Activated CD4-positive, alpha-beta memory T cell treated with anti-CD3 and anti-CD28 coated beads, Interleukin-2, amount 10 ng/mL, durations not matched to agents 7 days and 5 days (primary cell): ENCODE results near the gene VIP. TPM values are rescaled to one million over a fixed set of nuclear protein-coding genes. Genes with fewer than 3 reads are reported as not detected.
"Not testable (repeated sequence)": the region's sequence is repeated elsewhere in the genome, so short reads cannot be mapped to it uniquely, and the experiment has no call there.

Experiments
- CTCF ChIA-PET: fragments of 350-600 bp; sonication (Branson Sonifier 250); formaldehyde crosslinking; loops from one replicate; lab custom pipeline; 2021; ENCODE audit warnings: antibody characterized with exemption, inconsistent platforms; lab: Charles Lee
- POLR2A ChIA-PET: fragments of 350-600 bp; sonication (Branson Sonifier 250); formaldehyde crosslinking; loops from one replicate; lab custom pipeline; 2021; ENCODE audit warnings: antibody characterized with exemption; lab: Charles Lee
- DNase-seq: peaks from one replicate; pipeline ENCODE4 v3.0.0-alpha.2; 2020
- H3K27ac Mint-ChIP-seq: one replicate; pipeline ENCODE4 v1.8.0; 2021; ENCODE audit warnings: mild to moderate bottlenecking, mixed read lengths
- H3K27me3 Mint-ChIP-seq: one replicate; pipeline ENCODE4 v1.8.0; 2021; ENCODE audit warnings: mixed read lengths
- H3K36me3 Mint-ChIP-seq: one replicate; pipeline ENCODE4 v1.8.0; 2021; ENCODE audit warnings: low read depth, mixed read lengths
- H3K4me1 Mint-ChIP-seq: one replicate; pipeline ENCODE4 v1.8.0; 2021; ENCODE audit warnings: mixed read lengths
- H3K4me3 Mint-ChIP-seq: one replicate; pipeline ENCODE4 v1.8.0; 2021; ENCODE audit warnings: mild to moderate bottlenecking, mixed read lengths
- H3K9me3 Mint-ChIP-seq: one replicate; pipeline ENCODE4 v1.8.0; 2021; ENCODE audit warnings: mixed read lengths
- total RNA-seq, 2 experiments: library from RNA; stranded (reverse); gene quantifications; one replicate each; pipeline ENCODE4 v1.2.3, GENCODE V29; 2021

The VIP gene
- not detected for total RNA-seq

DNA sequence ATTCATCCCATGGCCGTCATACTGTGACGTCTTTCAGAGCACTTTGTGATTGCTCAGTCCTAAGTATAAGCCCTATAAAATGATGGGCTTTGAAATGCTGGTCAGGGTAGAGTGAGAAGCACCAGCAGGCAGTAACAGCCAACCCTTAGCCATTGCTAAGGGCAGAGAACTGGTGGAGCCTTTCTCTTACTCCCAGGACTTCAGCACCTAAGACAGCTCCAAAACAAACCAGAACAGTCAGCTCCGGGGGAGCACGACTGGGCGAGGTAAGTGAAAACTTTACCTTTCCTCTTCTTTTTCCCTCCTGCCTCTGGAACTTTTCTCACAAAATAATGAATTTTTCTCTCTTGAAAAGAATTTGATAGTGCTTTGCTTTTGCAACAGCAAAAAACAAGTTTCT, at the start of gene VIP:
VIP (plus strand) TSS at position 104 of the 400 bp plus-strand sequence. CDS start 1,381 bp downstream, outside the sequence.
- Mint-ChIP-seq H3K9me3 (no peaks in the 10 kb centered on the region), H3K4me3 (no peak within 1 kb of the TSS), H3K4me1 (no peaks in the 10 kb centered on the region), H3K36me3 (no peaks in the 10 kb centered on the region), H3K27me3 (no peaks in the 10 kb centered on the region), H3K27ac (no peak within 1 kb of the TSS)
- POLR2A ChIA-PET, result no interaction called here
- CTCF ChIA-PET, result no interaction called here
- no peak for DNase-seq

DNA sequence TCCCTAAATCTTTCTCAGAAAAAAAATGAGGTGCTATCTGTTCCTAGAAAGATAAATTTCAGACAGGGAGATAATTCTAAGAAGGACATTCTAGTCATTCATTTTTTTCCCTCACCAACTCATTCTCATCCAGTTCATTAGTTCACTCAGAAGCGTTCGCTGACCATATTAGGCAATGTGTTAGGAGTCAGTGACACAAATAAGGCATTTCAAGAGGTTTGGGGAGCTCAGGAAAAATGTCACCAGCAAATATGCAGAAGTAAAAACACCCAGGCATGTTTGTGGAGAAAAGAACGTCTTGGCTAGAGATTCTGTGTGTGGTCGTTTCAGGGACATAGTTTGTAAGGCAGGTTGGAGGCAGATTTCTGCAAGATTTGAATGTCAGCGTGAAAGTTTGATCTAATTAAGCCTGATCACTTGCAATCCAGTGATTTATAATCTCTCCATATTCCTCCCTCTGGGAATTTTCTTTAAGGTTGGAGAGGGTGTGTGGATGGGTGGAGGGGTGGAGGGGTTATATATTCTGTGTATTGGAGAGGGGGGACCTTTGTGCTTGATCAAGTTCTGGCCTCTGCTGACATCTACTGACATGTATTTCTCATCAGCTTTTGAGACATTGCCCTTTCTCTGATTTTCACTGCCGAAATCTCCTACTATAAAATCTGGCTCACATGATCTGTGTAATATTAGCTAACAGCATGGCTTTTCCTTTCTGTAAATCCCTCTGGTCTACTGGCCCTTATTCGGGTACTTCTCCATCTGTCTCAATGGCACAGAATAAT, 49.3 kb upstream of the VIP start:
- H3K36me3 Mint-ChIP-seq, result no peaks in the 10 kb centered on the region
- ChIA-PET POLR2A (interaction anchor here (0.6 kb wide), 1 partner anchor 1545 kb away, joined by 3 read pairs; no protein-coding TSS in a partner anchor), CTCF (no interaction called here)
- H3K27ac Mint-ChIP-seq, result no peak overlapping the region
- DNase-seq, result no peak
- no peak overlapping the region for H3K4me3 Mint-ChIP-seq
- no peaks in the 10 kb centered on the region for H3K4me1 Mint-ChIP-seq
- H3K9me3 Mint-ChIP-seq, result no peaks in the 10 kb centered on the region
- H3K27me3 Mint-ChIP-seq, result peaks cover 9% of the 10 kb centered on the region

- H3K27me3 Mint-ChIP-seq, result peaks cover 9% of the 10 kb centered on the region
- CTCF ChIA-PET, result no interaction called here
Measured at GRCh38 chr6:152701863-152702401, 48.7 kb upstream of the VIP start.

DNA sequence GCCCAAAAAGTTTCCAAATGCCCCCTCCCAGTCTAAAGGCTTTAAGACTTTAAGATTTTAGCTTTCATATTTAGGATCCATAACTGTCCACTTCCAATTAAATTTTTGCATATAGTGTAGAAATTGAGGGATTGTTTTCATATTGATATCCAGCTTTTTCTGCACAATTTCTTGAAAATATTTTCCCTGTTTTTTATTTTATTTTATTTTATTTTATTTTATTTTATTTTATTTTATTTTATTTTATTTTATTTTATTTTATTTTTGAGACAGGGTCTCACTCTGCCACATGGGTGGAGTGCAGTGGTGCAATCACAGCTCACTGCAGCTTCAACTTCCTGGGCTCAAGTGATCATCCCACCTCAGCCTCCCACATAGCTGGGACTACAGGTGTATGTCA, 46.8 kb upstream of the VIP start:
- CTCF ChIA-PET, H3K27ac Mint-ChIP-seq, POLR2A ChIA-PET, H3K36me3 Mint-ChIP-seq, H3K4me3 Mint-ChIP-seq, DNase-seq, H3K4me1 Mint-ChIP-seq, H3K27me3 Mint-ChIP-seq, H3K9me3 Mint-ChIP-seq: not testable (repeated sequence)

More at GRCh38 chr6:152701863-152702401, 48.7 kb upstream of the VIP start:
- DNase-seq, result no peak
- no peaks in the 10 kb centered on the region for H3K4me1 Mint-ChIP-seq
- no peak overlapping the region for H3K4me3 Mint-ChIP-seq
- POLR2A ChIA-PET, result no interaction called here
- no peak overlapping the region for H3K27ac Mint-ChIP-seq
- H3K36me3 Mint-ChIP-seq, result no peaks in the 10 kb centered on the region
- H3K9me3 Mint-ChIP-seq, result no peaks in the 10 kb centered on the region

- Mint-ChIP-seq H3K4me1 (no peaks in the 10 kb centered on the region), H3K4me3 (no peak overlapping the region), H3K36me3 (no peaks in the 10 kb centered on the region), H3K27me3 (peaks cover 7% of the 10 kb centered on the region), H3K27ac (no peak overlapping the region), H3K9me3 (no peaks in the 10 kb centered on the region)
- CTCF ChIA-PET, result no interaction called here
- POLR2A ChIA-PET, result no interaction called here
- no peak for DNase-seq
Measured at GRCh38 chr6:152705327-152705726, 45.3 kb upstream of the VIP start.

- peaks cover 2% of the 10 kb centered on the region for H3K9me3 Mint-ChIP-seq
Measured at GRCh38 chr6:152716322-152716721, 34.3 kb upstream of the VIP start.

DNA sequence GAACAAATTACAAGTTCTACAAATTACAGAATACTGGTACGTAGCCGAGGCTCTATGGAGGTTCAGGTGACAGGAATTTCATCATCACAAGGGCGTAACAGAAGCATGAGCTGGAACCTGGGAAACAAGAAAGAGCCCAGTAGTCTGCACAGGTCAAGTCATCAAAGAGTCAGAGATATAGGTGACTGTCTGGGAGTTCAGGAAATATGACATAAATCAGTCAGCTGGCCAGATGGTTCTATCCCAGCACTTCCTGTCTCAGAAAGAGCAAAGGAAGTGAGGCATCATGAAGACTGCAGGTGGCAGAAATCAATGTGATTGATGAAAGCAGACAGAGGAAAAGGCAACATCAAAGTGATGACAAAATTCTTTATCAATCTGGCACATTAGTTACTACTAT, 29.6 kb upstream of the VIP start:
- Mint-ChIP-seq H3K4me1 (no peaks in the 10 kb centered on the region), H3K27ac (no peak overlapping the region), H3K9me3 (no peaks in the 10 kb centered on the region), H3K36me3 (no peaks in the 10 kb centered on the region), H3K4me3 (no peak overlapping the region), H3K27me3 (no peaks in the 10 kb centered on the region)
- DNase-seq, result no peak
- ChIA-PET POLR2A (no interaction called here), CTCF (no interaction called here)

More at GRCh38 chr6:152716322-152716721, 34.3 kb upstream of the VIP start:
- no peak overlapping the region for H3K27ac Mint-ChIP-seq
- no peaks in the 10 kb centered on the region for H3K36me3 Mint-ChIP-seq
- no peaks in the 10 kb centered on the region for H3K4me1 Mint-ChIP-seq
- H3K4me3 Mint-ChIP-seq, result no peak overlapping the region
- DNase-seq, result no peak
- H3K27me3 Mint-ChIP-seq, result no peaks in the 10 kb centered on the region
- ChIA-PET CTCF (no interaction called here), POLR2A (no interaction called here)

DNA sequence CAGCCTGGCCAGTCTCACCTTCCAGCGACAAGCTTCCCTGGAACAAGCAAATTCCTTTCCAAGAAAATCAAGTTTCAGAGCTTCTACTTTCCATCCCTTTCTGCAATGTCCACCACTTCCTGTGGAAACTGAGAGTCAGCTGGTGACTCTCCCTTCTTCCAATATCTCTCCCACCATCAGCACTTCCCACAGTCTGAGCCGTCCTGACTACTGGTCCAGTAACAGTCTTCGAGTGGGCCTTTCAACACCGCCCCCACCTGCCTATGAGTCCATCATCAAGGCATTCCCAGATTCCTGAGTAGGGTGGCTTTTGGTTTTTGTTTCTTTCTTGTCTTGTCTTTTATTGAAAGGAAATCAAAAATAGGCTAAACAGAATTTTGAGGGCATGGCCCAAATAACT, 28.6 kb upstream of the VIP start:
- no peak overlapping the region for H3K27ac Mint-ChIP-seq
- H3K36me3 Mint-ChIP-seq, result no peaks in the 10 kb centered on the region

GRCh38 chr6:152723398-152723797, 27.2 kb upstream of the VIP start:
- CTCF ChIA-PET, result interaction anchor here (0.6 kb wide), 1 partner anchor 265 kb away, joined by 3 read pairs; no protein-coding TSS in a partner anchor

More for the DNA sequence above, 28.6 kb upstream of the VIP start:
- Mint-ChIP-seq H3K4me1 (no peaks in the 10 kb centered on the region), H3K4me3 (no peak overlapping the region), H3K27me3 (no peaks in the 10 kb centered on the region), H3K9me3 (no peaks in the 10 kb centered on the region)
- ChIA-PET POLR2A (no interaction called here), CTCF (no interaction called here)
- DNase-seq, result no peak

GRCh38 chr6:152726313-152726712, 24.3 kb upstream of the VIP start:
- Mint-ChIP-seq H3K27ac (no peak overlapping the region), H3K27me3 (no peaks in the 10 kb centered on the region), H3K9me3 (no peaks in the 10 kb centered on the region), H3K4me3 (no peak overlapping the region), H3K4me1 (no peaks in the 10 kb centered on the region), H3K36me3 (no peaks in the 10 kb centered on the region)
- ChIA-PET CTCF (no interaction called here), POLR2A (no interaction called here)
- no peak for DNase-seq

More at GRCh38 chr6:152723398-152723797, 27.2 kb upstream of the VIP start:
- Mint-ChIP-seq H3K4me1 (no peaks in the 10 kb centered on the region), H3K27ac (no peak overlapping the region), H3K9me3 (no peaks in the 10 kb centered on the region), H3K27me3 (no peaks in the 10 kb centered on the region), H3K36me3 (no peaks in the 10 kb centered on the region), H3K4me3 (no peak overlapping the region)
- POLR2A ChIA-PET, result interaction anchor here (0.6 kb wide), 1 partner anchor 132 kb away, joined by 3 read pairs; no protein-coding TSS in a partner anchor
- DNase-seq, result no peak

DNA sequence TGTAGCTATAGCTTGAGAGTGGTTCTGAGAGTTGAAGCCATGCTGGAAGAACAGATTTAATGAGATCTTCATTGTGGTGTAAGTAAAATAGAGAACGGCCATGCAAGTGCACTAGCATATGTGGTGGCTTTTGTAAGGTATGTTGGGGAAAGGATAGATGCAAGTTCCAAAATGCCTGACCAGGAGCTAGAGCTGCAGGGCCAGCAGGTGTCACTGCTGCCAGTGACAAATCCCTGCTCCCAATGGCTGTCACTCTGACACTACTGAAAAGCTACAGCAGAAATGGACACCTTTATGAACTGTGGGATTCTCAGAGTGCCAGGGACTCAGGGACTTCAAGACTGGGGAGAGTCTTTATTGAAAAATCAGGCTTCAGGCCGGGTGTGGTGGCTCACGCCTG, 23.1 kb upstream of the VIP start:
- H3K4me3 Mint-ChIP-seq, result no peak overlapping the region
- ChIA-PET POLR2A (no interaction called here), CTCF (no interaction called here)
- no peak for DNase-seq
- H3K27me3 Mint-ChIP-seq, result no peaks in the 10 kb centered on the region
- H3K9me3 Mint-ChIP-seq, result no peaks in the 10 kb centered on the region
- H3K36me3 Mint-ChIP-seq, result no peaks in the 10 kb centered on the region
- no peaks in the 10 kb centered on the region for H3K4me1 Mint-ChIP-seq
- no peak overlapping the region for H3K27ac Mint-ChIP-seq

DNA sequence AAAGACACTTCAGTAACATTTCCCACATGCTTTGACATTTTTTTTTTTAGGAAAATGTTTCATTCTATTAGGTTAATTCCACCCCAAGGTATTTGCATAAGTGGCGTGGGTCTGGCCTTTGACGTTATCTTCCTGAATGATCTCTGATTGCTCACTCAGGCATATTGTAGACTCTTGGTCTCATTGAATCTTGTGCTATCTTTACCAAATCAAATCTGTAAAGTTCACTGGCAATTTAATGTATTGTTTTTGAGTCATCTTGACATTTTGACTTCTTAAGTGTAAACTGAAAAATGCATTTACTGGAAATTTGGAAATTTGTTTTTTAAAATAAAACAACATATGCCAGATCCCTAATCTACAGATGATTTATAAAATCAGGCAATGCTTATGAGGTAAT, 16.0 kb upstream of the VIP start:
- Mint-ChIP-seq H3K9me3 (no peaks in the 10 kb centered on the region), H3K27me3 (no peaks in the 10 kb centered on the region), H3K4me3 (no peak overlapping the region), H3K4me1 (no peaks in the 10 kb centered on the region), H3K36me3 (no peaks in the 10 kb centered on the region), H3K27ac (no peak overlapping the region)
- no peak for DNase-seq
- ChIA-PET CTCF (no interaction called here), POLR2A (no interaction called here)

DNA sequence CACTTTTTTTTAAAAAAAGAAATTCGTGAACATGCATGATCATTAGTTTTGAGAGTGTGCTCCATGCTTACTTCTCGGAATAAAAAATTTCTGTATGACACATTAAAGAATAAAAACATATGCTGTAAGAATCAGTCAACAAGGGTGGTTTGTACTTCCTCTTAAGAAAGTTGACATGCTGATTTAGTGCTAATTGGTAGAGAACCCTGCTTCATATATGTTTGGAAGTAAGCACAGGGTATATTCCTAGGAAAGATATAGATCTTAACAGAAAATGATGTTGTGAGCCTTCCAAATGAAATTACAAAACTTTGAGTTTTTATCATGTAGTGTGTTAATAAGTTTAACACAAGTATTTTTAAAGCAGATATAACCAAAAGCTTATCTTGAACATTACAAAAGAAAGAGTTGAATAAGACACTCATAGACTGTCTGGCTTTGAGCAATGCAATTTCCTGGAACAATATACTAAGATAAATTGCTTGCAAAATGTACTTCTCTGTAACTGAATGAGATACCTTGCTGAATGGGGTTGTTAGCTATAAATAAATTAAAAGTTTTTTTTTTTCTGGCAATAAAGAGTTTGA, 13.8 kb upstream of the VIP start:
- Mint-ChIP-seq H3K27ac (no peak overlapping the region), H3K4me3 (no peak overlapping the region), H3K36me3 (no peaks in the 10 kb centered on the region), H3K27me3 (no peaks in the 10 kb centered on the region), H3K4me1 (no peaks in the 10 kb centered on the region), H3K9me3 (no peaks in the 10 kb centered on the region)
- no peak for DNase-seq
- CTCF ChIA-PET, result interaction anchor here (1.1 kb wide), 1 partner anchor 8 kb away, joined by 3 read pairs; no protein-coding TSS in a partner anchor
- POLR2A ChIA-PET, result no interaction called here
